CD4-positive, alpha-beta T cell (primary cell): ENCODE data around the gene PNPLA1. TPM values are rescaled to one million over a fixed set of nuclear protein-coding genes. Genes with fewer than 3 reads are reported as not detected.

Experiments used
- ATAC-seq: fragments of 200-7000 bp; cut with Tn5 transposase; one replicate; pipeline ENCODE4 v1.10.0; 2022; ENCODE audit warnings: mild to moderate bottlenecking; ENCODE audit not compliant: poor library complexity
- CTCF ChIA-PET: fragments of 350-600 bp; sonication (Branson Sonifier 250); formaldehyde crosslinking; loops from one replicate; lab custom pipeline; 2021; ENCODE audit warnings: antibody characterized with exemption, inconsistent platforms; lab: Charles Lee
- POLR2A ChIA-PET: fragments of 350-600 bp; sonication (Branson Sonifier 250); formaldehyde crosslinking; loops from one replicate; lab custom pipeline; 2021; ENCODE audit warnings: antibody characterized with exemption, inconsistent platforms; lab: Charles Lee
- DNase-seq, 14 experiments: peaks; one replicate each; pipeline ENCODE4 v3.0.0-alpha.2; 2013 to 2020; ENCODE audit warnings: mixed read lengths in 2 of 14
- H3K27ac ChIP-seq, 2 donors: one replicate each; pipeline versions ENCODE4 v1.5.1 to v1.7.0; 2013; ENCODE audit warnings: low read length in 2 of 2, low read depth in 1 of 2, mild to moderate bottlenecking in 1 of 2
- H3K27me3 ChIP-seq, 2 experiments: 1 replicate in 1 of 2; 2 replicates in 1 of 2; pipeline versions ENCODE4 v1.6.1 to v1.7.0; 2013; ENCODE audit warnings: low read length in 2 of 2, control low read depth in 1 of 2, mild to moderate bottlenecking in 1 of 2, moderate library complexity in 1 of 2; ENCODE audit not compliant: insufficient read depth in 2 of 2, control insufficient read depth in 1 of 2
- H3K36me3 ChIP-seq: one replicate; pipeline ENCODE4 v1.6.1; 2013; ENCODE audit warnings: low read length, control low read depth; ENCODE audit not compliant: insufficient read depth
- H3K4me1 ChIP-seq: one replicate; pipeline ENCODE4 v1.6.1; 2013; ENCODE audit warnings: low read length, control low read depth; ENCODE audit not compliant: insufficient read depth
- H3K4me3 ChIP-seq: one replicate; pipeline ENCODE4 v1.5.1; 2013; ENCODE audit warnings: mild to moderate bottlenecking, low read length, moderate library complexity
- H3K9me3 ChIP-seq, 2 experiments: 1 replicate in 1 of 2; 2 replicates in 1 of 2; pipeline versions ENCODE4 v1.6.1 to v1.7.0; 2013; ENCODE audit warnings: low read length in 2 of 2, mild to moderate bottlenecking in 2 of 2, control low read depth in 1 of 2, moderate library complexity in 1 of 2; ENCODE audit not compliant: control insufficient read depth in 1 of 2, insufficient read depth in 1 of 2
- H3K27ac Mint-ChIP-seq: one replicate; pipeline ENCODE4 v1.8.0; 2020; ENCODE audit warnings: mixed read lengths
- H3K27me3 Mint-ChIP-seq: one replicate; pipeline ENCODE4 v1.8.0; 2021; ENCODE audit warnings: mixed read lengths
- H3K36me3 Mint-ChIP-seq: one replicate; pipeline ENCODE4 v1.8.0; 2021; ENCODE audit warnings: low read depth, mixed read lengths
- H3K4me1 Mint-ChIP-seq: one replicate; pipeline ENCODE4 v1.8.0; 2021; ENCODE audit warnings: low read depth, mixed read lengths
- H3K4me3 Mint-ChIP-seq: one replicate; pipeline ENCODE4 v1.8.0; 2020; ENCODE audit warnings: mild to moderate bottlenecking, mixed read lengths
- H3K9me3 Mint-ChIP-seq: one replicate; pipeline ENCODE4 v1.8.0; 2020; ENCODE audit warnings: mixed read lengths
- CTCF ChIP-seq: fragments of 200-600 bp; IDR thresholded peaks from one replicate; pipeline ENCODE4 v1.8.0; 2022; ENCODE audit warnings: antibody characterized with exemption, mild to moderate bottlenecking
- intact Hi-C, 2 experiments: fragments of 100-400 bp; cut with DNase I in 1 of 2; cut with micrococcal nuclease in 1 of 2; formaldehyde crosslinking; loops; one replicate each; pipeline versions ENCODE4 v1.15.1 to v1.9.0; 2023 to 2025; cut with DNase I, micrococcal nuclease
- total RNA-seq, 174 experiments: library from RNA in 2 of 174; stranded (reverse) in 2 of 174; gene quantifications; one replicate each; pipeline ENCODE4 v1.2.3 and lab custom pipeline; 2021 to 2026

PNPLA1 gene
- total RNA-seq, 2 experiments from 2014 or later: 0.17 TPM; not detected in 1

GRCh38 chr6:36343109-36343680 is 73.3 kb downstream of the PNPLA1 start:
- H3K27me3 Mint-ChIP-seq: peaks cover 17% of the 10 kb centered on the region
- no peak overlapping the region for H3K4me3 ChIP-seq
- no peak for ATAC-seq
- H3K4me1 ChIP-seq: peaks cover 8% of the 10 kb centered on the region
- ChIA-PET CTCF (interaction anchor here (2.0 kb wide), 1 partner anchor 41 kb away, joined by 5 read pairs; no protein-coding TSS in a partner anchor), POLR2A (no interaction called here)
- peaks cover 5 to 14% of the 10 kb centered on the region in 2 experiments for H3K27me3 ChIP-seq
- no peak overlapping the region for H3K27ac ChIP-seq
- no peak for TF ChIP-seq CTCF
- H3K4me3 Mint-ChIP-seq: no peak overlapping the region
- intact Hi-C loops: loop anchor here in 1 of 2 experiments (5.0 kb wide), 1 partner anchor 339 kb away; no protein-coding TSS in a partner anchor
- no peaks in the 10 kb centered on the region for H3K36me3 Mint-ChIP-seq
- no peak overlapping the region for H3K27ac Mint-ChIP-seq
- peaks cover 5% of the 10 kb centered on the region for H3K4me1 Mint-ChIP-seq
- DNase-seq: no peak
- no peaks in the 10 kb centered on the region for H3K9me3 ChIP-seq
- no peaks in the 10 kb centered on the region for H3K9me3 Mint-ChIP-seq
- no peaks in the 10 kb centered on the region for H3K36me3 ChIP-seq

- Mint-ChIP-seq H3K4me1 (peaks cover 2% of the 10 kb centered on the region), H3K27ac (no peak overlapping the region), H3K9me3 (no peaks in the 10 kb centered on the region), H3K4me3 (no peak overlapping the region), H3K27me3 (peaks cover 6% of the 10 kb centered on the region), H3K36me3 (no peaks in the 10 kb centered on the region)
- no peak for TF ChIP-seq CTCF
- Histone ChIP-seq H3K36me3 (no peaks in the 10 kb centered on the region), H3K9me3 (no peaks in the 10 kb centered on the region), H3K4me3 (no peak overlapping the region), H3K27ac (no peak overlapping the region), H3K4me1 (peaks cover 2% of the 10 kb centered on the region), H3K27me3 (peaks cover 0 to under 1% of the 10 kb centered on the region in 2 experiments)
- ChIA-PET POLR2A (no interaction called here), CTCF (interaction anchor here (1.0 kb wide), 1 partner anchor 12 kb away, joined by 3 read pairs; no protein-coding TSS in a partner anchor)
- no peak for ATAC-seq
- DNase-seq: no peak
- intact Hi-C loops: no loop called here
These were observed 76.0 kb downstream of the PNPLA1 start for GRCh38 chr6:36345681-36346466.

GRCh38 chr6:36346486-36347273 is 76.8 kb downstream of the PNPLA1 start:
- H3K9me3 ChIP-seq: no peaks in the 10 kb centered on the region
- H3K4me1 Mint-ChIP-seq: no peaks in the 10 kb centered on the region
- CTCF ChIA-PET: no interaction called here
- H3K36me3 Mint-ChIP-seq: no peaks in the 10 kb centered on the region
- ATAC-seq: no peak
- no peak overlapping the region for H3K4me3 Mint-ChIP-seq
- no peaks in the 10 kb centered on the region for H3K27me3 ChIP-seq
- no peaks in the 10 kb centered on the region for H3K36me3 ChIP-seq
- H3K4me1 ChIP-seq: no peaks in the 10 kb centered on the region
- intact Hi-C loops: no loop called here
- no peak for TF ChIP-seq CTCF
- no peak overlapping the region for H3K4me3 ChIP-seq
- POLR2A ChIA-PET: no interaction called here
- no peak overlapping the region for H3K27ac Mint-ChIP-seq
- peaks cover 4% of the 10 kb centered on the region for H3K27me3 Mint-ChIP-seq
- H3K9me3 Mint-ChIP-seq: no peaks in the 10 kb centered on the region
- no peak overlapping the region for H3K27ac ChIP-seq
- no peak for DNase-seq
